ENCODE measurements around the gene BAIAP3. TPM values are rescaled to one million over a fixed set of nuclear protein-coding genes. Genes with fewer than 3 reads are reported as not detected.
A peak's percentile ranks its signal among the peaks of the same experiment; 100 is the strongest.

Gene BAIAP3
- total and polyA plus RNA-seq, 2 experiments from 2014 or later, result 5.2 to 13.0 TPM

DNA sequence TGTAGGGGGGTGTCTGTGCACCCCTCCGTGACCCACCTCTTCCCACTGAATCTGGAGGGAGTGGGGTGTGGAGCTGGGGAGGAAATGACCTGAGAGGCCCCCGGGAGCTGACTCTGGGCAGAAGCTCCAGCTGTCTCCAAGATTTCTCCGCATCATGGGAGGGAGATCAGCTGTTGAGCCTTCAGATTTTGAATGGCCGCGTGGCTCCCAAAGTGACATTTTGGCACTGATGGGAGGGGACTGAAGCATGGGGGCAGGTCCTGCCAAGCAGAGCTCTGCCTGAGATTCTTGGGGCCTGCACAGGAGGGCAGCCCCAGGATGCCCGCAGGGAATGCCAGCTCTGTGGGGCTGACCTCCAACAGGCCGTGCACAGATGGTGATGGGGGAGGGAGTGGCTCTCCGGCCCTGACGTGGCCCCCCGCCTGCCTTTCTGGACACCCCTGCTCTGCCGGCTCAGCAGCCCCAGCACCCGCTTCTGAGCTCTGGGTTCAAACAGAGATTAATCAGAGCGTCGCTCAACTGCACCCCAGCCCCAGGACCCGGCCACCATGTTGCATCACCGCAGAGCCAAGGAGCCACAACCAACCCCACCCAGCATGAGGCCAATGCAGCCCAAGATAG lies 49.3 kb upstream of the BAIAP3 start:
- Mint-ChIP-seq H3K27ac (no peak overlapping the region; the same call in 1 of the 2 replicates), H3K36me3 (ENCODE audit: low read depth) (no peaks in the 10 kb centered on the region), H3K4me1 (peaks cover 17% of the 10 kb centered on the region), H3K9me3 (no peaks in the 10 kb centered on the region), H3K27me3 (ENCODE audit: insufficient read depth, low read depth, poor library complexity) (peaks cover 23% of the 10 kb centered on the region), H3K4me3 (no peak overlapping the region)
- Histone ChIP-seq H3K79me2 (replicated peaks; ENCODE audit: insufficient read depth) (no peaks in the 10 kb centered on the region), H3K9me2 (ENCODE audit: insufficient read depth) (no peaks in the 10 kb centered on the region), H2AFZ (no peak overlapping the region), H3K36me3 (ENCODE audit: insufficient read depth) (no peaks in the 10 kb centered on the region), H3K4me2 (no peak overlapping the region), H3K27ac (ENCODE audit: low read depth) (no peak overlapping the region), H3F3A (replicated peaks; ENCODE audit: low read depth) (no peaks in the 10 kb centered on the region), H4K20me1 (replicated peaks; ENCODE audit: insufficient read depth) (no peaks in the 10 kb centered on the region), H3K4me3 (no peak overlapping the region), H3K4me1 (ENCODE audit: insufficient read depth) (peaks cover 8% of the 10 kb centered on the region; the same call in 1 of the 2 replicates), H3K27me3 (ENCODE audit: insufficient read depth) (peaks cover 6% of the 10 kb centered on the region; the same call in 1 of the 2 replicates)
- TF ChIP-seq ZNF331 (CRISPR knock-in tag; IDR thresholded peaks at IDR 0.05; ENCODE audit: low read depth) (no peak), STAT1 (IDR thresholded peaks at IDR 0.05; ENCODE audit: unreplicated experiment) (no peak), POLR2AphosphoS5 (IDR thresholded peaks at IDR 0.05; ENCODE audit: low read depth) (no peak), JUNB (IDR thresholded peaks at IDR 0.05; ENCODE audit: unreplicated experiment) (no peak), CREB1 (CRISPR knock-in tag; IDR thresholded peaks at IDR 0.05; ENCODE audit: low read depth) (no peak), EZH2 (IDR thresholded peaks at IDR 0.05; ENCODE audit: low read depth, unreplicated experiment) (no peak), EZH2phosphoT487 (IDR thresholded peaks at IDR 0.05; ENCODE audit: unreplicated experiment) (no peak)
- TF ChIP-seq, protein P1, sequence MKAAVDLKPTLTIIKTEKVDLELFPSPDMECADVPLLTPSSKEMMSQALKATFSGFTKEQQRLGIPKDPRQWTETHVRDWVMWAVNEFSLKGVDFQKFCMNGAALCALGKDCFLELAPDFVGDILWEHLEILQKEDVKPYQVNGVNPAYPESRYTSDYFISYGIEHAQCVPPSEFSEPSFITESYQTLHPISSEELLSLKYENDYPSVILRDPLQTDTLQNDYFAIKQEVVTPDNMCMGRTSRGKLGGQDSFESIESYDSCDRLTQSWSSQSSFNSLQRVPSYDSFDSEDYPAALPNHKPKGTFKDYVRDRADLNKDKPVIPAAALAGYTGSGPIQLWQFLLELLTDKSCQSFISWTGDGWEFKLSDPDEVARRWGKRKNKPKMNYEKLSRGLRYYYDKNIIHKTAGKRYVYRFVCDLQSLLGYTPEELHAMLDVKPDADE (IDR thresholded peaks at IDR 0.05), result no peak
- ATAC-seq (no peak), DNase-seq (ENCODE audit: low spot score) (no peak)

DNA sequence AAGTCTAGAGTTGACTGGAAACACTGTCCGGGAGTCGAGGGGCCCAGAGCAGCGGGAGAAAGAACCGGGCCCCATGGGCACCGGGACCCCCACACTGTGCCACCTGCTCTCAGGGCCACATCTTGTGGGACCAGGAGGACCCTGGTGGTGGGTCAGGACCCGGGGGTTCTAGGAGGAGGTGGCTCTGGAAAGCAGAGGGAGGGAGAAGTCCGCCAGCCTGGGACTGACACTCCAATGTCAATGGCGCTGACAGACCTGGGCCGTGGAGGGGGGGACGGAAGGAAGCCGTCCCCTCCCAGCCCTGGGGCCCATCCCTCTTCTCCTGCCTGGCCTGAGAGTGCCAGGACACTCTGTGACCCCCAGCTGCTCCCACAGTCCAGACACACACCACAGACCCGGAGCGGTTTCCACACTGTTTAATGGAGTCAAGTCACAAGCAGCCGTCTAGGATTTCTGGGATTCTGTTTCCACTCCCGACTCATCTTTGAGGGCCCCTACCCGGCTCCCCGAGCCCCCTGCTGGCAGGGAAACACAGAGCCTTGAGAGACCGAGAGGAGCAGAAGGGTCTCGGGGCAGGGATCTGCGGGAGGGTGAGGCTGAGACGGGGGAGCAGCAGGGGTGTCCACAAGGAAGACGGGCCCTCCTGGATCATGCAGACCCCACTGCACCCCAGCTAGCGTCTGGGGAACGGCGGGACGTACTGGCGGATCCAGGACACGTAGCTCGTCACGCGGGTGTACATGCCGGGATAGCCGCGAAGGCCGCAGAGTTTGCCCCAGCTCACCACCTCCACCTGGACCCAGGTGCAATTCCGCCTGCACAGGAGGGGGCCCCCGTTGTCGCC lies 47.6 kb upstream of the BAIAP3 start:
- H3K36me3 Mint-ChIP-seq (ENCODE audit: low read depth), result no peaks in the 10 kb centered on the region
- H3K79me2 ChIP-seq (replicated peaks; ENCODE audit: insufficient read depth), result no peaks in the 10 kb centered on the region
- H3F3A ChIP-seq (replicated peaks; ENCODE audit: low read depth), result no peaks in the 10 kb centered on the region
- TF ChIP-seq CREB1 (CRISPR knock-in tag; IDR thresholded peaks at IDR 0.05; ENCODE audit: low read depth) (no peak), STAT1 (IDR thresholded peaks at IDR 0.05; ENCODE audit: unreplicated experiment) (no peak)
- TF ChIP-seq, protein P2, sequence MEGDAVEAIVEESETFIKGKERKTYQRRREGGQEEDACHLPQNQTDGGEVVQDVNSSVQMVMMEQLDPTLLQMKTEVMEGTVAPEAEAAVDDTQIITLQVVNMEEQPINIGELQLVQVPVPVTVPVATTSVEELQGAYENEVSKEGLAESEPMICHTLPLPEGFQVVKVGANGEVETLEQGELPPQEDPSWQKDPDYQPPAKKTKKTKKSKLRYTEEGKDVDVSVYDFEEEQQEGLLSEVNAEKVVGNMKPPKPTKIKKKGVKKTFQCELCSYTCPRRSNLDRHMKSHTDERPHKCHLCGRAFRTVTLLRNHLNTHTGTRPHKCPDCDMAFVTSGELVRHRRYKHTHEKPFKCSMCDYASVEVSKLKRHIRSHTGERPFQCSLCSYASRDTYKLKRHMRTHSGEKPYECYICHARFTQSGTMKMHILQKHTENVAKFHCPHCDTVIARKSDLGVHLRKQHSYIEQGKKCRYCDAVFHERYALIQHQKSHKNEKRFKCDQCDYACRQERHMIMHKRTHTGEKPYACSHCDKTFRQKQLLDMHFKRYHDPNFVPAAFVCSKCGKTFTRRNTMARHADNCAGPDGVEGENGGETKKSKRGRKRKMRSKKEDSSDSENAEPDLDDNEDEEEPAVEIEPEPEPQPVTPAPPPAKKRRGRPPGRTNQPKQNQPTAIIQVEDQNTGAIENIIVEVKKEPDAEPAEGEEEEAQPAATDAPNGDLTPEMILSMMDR (conservative IDR thresholded peaks at IDR 0.05; ENCODE audit: low read depth in 2 of 2), result peak; percentile 40
- TF ChIP-seq, protein P3, sequence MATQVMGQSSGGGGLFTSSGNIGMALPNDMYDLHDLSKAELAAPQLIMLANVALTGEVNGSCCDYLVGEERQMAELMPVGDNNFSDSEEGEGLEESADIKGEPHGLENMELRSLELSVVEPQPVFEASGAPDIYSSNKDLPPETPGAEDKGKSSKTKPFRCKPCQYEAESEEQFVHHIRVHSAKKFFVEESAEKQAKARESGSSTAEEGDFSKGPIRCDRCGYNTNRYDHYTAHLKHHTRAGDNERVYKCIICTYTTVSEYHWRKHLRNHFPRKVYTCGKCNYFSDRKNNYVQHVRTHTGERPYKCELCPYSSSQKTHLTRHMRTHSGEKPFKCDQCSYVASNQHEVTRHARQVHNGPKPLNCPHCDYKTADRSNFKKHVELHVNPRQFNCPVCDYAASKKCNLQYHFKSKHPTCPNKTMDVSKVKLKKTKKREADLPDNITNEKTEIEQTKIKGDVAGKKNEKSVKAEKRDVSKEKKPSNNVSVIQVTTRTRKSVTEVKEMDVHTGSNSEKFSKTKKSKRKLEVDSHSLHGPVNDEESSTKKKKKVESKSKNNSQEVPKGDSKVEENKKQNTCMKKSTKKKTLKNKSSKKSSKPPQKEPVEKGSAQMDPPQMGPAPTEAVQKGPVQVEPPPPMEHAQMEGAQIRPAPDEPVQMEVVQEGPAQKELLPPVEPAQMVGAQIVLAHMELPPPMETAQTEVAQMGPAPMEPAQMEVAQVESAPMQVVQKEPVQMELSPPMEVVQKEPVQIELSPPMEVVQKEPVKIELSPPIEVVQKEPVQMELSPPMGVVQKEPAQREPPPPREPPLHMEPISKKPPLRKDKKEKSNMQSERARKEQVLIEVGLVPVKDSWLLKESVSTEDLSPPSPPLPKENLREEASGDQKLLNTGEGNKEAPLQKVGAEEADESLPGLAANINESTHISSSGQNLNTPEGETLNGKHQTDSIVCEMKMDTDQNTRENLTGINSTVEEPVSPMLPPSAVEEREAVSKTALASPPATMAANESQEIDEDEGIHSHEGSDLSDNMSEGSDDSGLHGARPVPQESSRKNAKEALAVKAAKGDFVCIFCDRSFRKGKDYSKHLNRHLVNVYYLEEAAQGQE (IDR thresholded peaks at IDR 0.05; ENCODE audit: unreplicated experiment), result no peak
- no peak overlapping the region for H3K4me2 ChIP-seq
- H2AFZ ChIP-seq, result 0 out of 2 replicates have a peak overlapping the region, but pooled peaks have one; percentile 43
- peaks cover 35% of the 10 kb centered on the region for H3K27me3 Mint-ChIP-seq (ENCODE audit: insufficient read depth, low read depth, poor library complexity)
- H3K36me3 ChIP-seq (ENCODE audit: insufficient read depth), result no peaks in the 10 kb centered on the region
- H3K4me3 ChIP-seq, result no peak overlapping the region
- no peak overlapping the region for H3K27ac ChIP-seq (ENCODE audit: low read depth)
- H3K9me2 ChIP-seq (ENCODE audit: insufficient read depth), result no peaks in the 10 kb centered on the region
- H3K4me3 Mint-ChIP-seq, result no peak overlapping the region
- DNase-seq (ENCODE audit: low spot score) (peak; percentile 66), ATAC-seq (peak; percentile 20)
- peaks cover 19% of the 10 kb centered on the region; the same call in 1 of the 2 replicates for H3K4me1 ChIP-seq (ENCODE audit: insufficient read depth)
- H3K27me3 ChIP-seq (ENCODE audit: insufficient read depth), result peaks cover 22% of the 10 kb centered on the region
- H3K9me3 Mint-ChIP-seq, result no peaks in the 10 kb centered on the region
- H3K27ac Mint-ChIP-seq, result no peak overlapping the region
- H4K20me1 ChIP-seq (replicated peaks; ENCODE audit: insufficient read depth), result no peaks in the 10 kb centered on the region
- H3K4me1 Mint-ChIP-seq, result peaks cover 27% of the 10 kb centered on the region

Measured in GM23338 (cell line).